HepG2 (cell line): ENCODE measurements around the gene CTF1. TPM values are rescaled to one million over a fixed set of nuclear protein-coding genes. Genes with fewer than 3 reads are reported as not detected.

Source experiments
- ATAC-seq: fragments of 200-7000 bp; cut with Tn5 transposase; 3 replicates; pipeline ENCODE4 v1.9.1; 2020; ENCODE audit warnings: mild to moderate bottlenecking, moderate library complexity
- BruUV-seq: library from RNA; stranded (reverse); fragments of 400-500 nt; replicated peaks from 2 replicates; lab custom pipeline; 2021; lab: Mats Ljungman, UMichigan
- CTCF ChIA-PET: fragments of 300-600 bp; formaldehyde crosslinking; extraction: SDS; loops from one replicate; lab custom pipeline; 2021; ENCODE audit warnings: low total read pairs, inconsistent platforms, low intra/inter-chr PET ratio; lab: Yijun Ruan, JAX
- POLR2A ChIA-PET: fragments of 350-600 bp; sonication (Branson Sonifier 250); formaldehyde crosslinking; loops from one replicate; lab custom pipeline; 2020; ENCODE audit warnings: antibody characterized with exemption, inconsistent platforms; lab: Yijun Ruan, JAX
- DNase-seq: peaks from one replicate; pipeline ENCODE4 v3.0.0-alpha.2; 2015; ENCODE audit warnings: low spot score
- FAIRE-seq: peaks from 3 replicates; lab custom pipeline; 2011; peaks lifted over from hg19 to GRCh38; lab: Jason Lieb, UNC
- H2AFZ ChIP-seq: one replicate; pipeline ENCODE4 v1.6.1; 2011; ENCODE audit warnings: low read length, inconsistent platforms
- H3K27ac ChIP-seq: fragments of 300-600 bp; 3 replicates; pipeline ENCODE4 v1.8.0; 2011; ENCODE audit warnings: mixed run types, mild to moderate bottlenecking, mixed read lengths, low read length, inconsistent platforms; ENCODE audit not compliant: insufficient read depth; ENCODE audit errors: extremely low read length
- H3K27me3 ChIP-seq, 2 experiments: fragments of 200-600 bp in 1 of 2; 2 replicates in 1 of 2; 3 replicates in 1 of 2; pipeline versions ENCODE4 v1.6.0 to v1.8.0; 2011; ENCODE audit warnings: low read length in 2 of 2, mild to moderate bottlenecking in 2 of 2, moderate library complexity in 2 of 2, inconsistent platforms in 1 of 2; ENCODE audit not compliant: insufficient read depth in 2 of 2, control insufficient read depth in 1 of 2
- H3K36me3 ChIP-seq, 2 experiments: fragments of 200-600 bp in 1 of 2; replicated peaks in 1 of 2; 2 replicates in 1 of 2; 3 replicates in 1 of 2; pipeline versions ENCODE4 v1.5.1 to v1.8.0; 2011; ENCODE audit warnings: low read length in 2 of 2, inconsistent platforms in 1 of 2; ENCODE audit not compliant: insufficient read depth in 2 of 2, control insufficient read depth in 1 of 2
- H3K4me1 ChIP-seq: 2 replicates; pipeline ENCODE4 v1.5.1; 2012; ENCODE audit warnings: low read length, inconsistent platforms; ENCODE audit not compliant: insufficient read depth
- H3K4me2 ChIP-seq: 2 replicates; pipeline ENCODE4 v1.6.0; 2011; ENCODE audit warnings: low read depth, low read length, inconsistent platforms
- H3K4me3 ChIP-seq, 3 experiments: fragments of 200-600 bp in 1 of 3; sonication (generic), shearing (Covaris generic) in 1 of 3; replicated peaks in 1 of 3; 2 replicates each; pipeline ENCODE4 v1.5.1; 2011 to 2016; ENCODE audit warnings: low read length in 3 of 3, inconsistent platforms in 2 of 3, low read depth in 2 of 3, mild to moderate bottlenecking in 2 of 3, control low read depth in 1 of 3, mixed read lengths in 1 of 3; ENCODE audit not compliant: insufficient read depth in 1 of 3
- H3K79me2 ChIP-seq: one replicate; pipeline ENCODE4 v1.6.1; 2011; ENCODE audit warnings: low read length, inconsistent platforms; ENCODE audit not compliant: insufficient read depth
- H3K9ac ChIP-seq: 2 replicates; pipeline ENCODE4 v1.6.0; 2011; ENCODE audit warnings: mild to moderate bottlenecking, low read depth, low read length, inconsistent platforms; ENCODE audit not compliant: insufficient read depth
- H3K9me3 ChIP-seq: 2 replicates; pipeline ENCODE4 v1.5.1; 2012; ENCODE audit warnings: mild to moderate bottlenecking, low read length
- H4K20me1 ChIP-seq: 2 replicates; pipeline ENCODE4 v1.6.0; 2011; ENCODE audit warnings: inconsistent platforms, mild to moderate bottlenecking, low read length, moderate library complexity; ENCODE audit not compliant: insufficient read depth
- ARNTL ChIP-seq: sonication (generic); formaldehyde crosslinking; IDR thresholded peaks from 2 replicates; pipeline ENCODE4 v1.4.0; 2020; ENCODE audit warnings: mild to moderate bottlenecking, missing genetic modification reagents
- GLMP ChIP-seq: sonication (generic); formaldehyde crosslinking; IDR thresholded peaks from 2 replicates; pipeline ENCODE4 v1.9.0; 2021; ENCODE audit warnings: missing genetic modification reagents, mild to moderate bottlenecking, borderline replicate concordance
- HMGA1 ChIP-seq: sonication (generic); formaldehyde crosslinking; conservative IDR thresholded peaks from 2 replicates; pipeline ENCODE4 v1.4.0; 2020; ENCODE audit warnings: missing genetic modification reagents
- HNRNPLL ChIP-seq: fragments of 200-400 bp; formaldehyde crosslinking; IDR thresholded peaks from 2 replicates; pipeline ENCODE4 v1.6.1; 2017; ENCODE audit warnings: mild to moderate bottlenecking, low read depth, low read length; ENCODE audit not compliant: poor library complexity, severe bottlenecking
- NFKB2 ChIP-seq: sonication (generic); formaldehyde crosslinking; IDR thresholded peaks from 2 replicates; pipeline ENCODE4 v1.4.0; 2020; ENCODE audit warnings: missing genetic modification reagents, borderline replicate concordance
- NFKBIZ ChIP-seq: IDR thresholded peaks from 2 replicates; pipeline ENCODE4 v1.6.1; 2018; ENCODE audit warnings: missing genetic modification reagents, missing compliant biosample characterization
- NFRKB ChIP-seq: fragments of 450-650 bp; IDR thresholded peaks from 2 replicates; pipeline ENCODE4 v1.6.1; 2017
- RERE ChIP-seq: IDR thresholded peaks from 2 replicates; pipeline ENCODE4 v1.6.1; 2016; ENCODE audit warnings: low read depth, missing genetic modification reagents, missing compliant biosample characterization
- RNF2 ChIP-seq: fragments of 450-650 bp; conservative IDR thresholded peaks from 2 replicates; pipeline ENCODE4 v1.6.1; 2016; ENCODE audit warnings: low read depth
- SMAD9 ChIP-seq: sonication (generic); formaldehyde crosslinking; IDR thresholded peaks from 2 replicates; pipeline ENCODE4 v1.5.1; 2020; ENCODE audit warnings: mild to moderate bottlenecking, missing genetic modification reagents
- ZNF362 ChIP-seq: sonication (generic); formaldehyde crosslinking; IDR thresholded peaks from 2 replicates; pipeline ENCODE4 v1.4.0; 2020; ENCODE audit warnings: missing genetic modification reagents, mild to moderate bottlenecking, borderline replicate concordance
- ZNF383 ChIP-seq: sonication (generic); formaldehyde crosslinking; IDR thresholded peaks from 2 replicates; pipeline ENCODE4 v1.4.0; 2020; ENCODE audit warnings: missing genetic modification reagents, mild to moderate bottlenecking, borderline replicate concordance
- ZNF574 ChIP-seq: sonication (generic); formaldehyde crosslinking; IDR thresholded peaks from 2 replicates; pipeline ENCODE4 v1.4.0; 2020; ENCODE audit warnings: missing genetic modification reagents
- ZNF580 ChIP-seq: IDR thresholded peaks from 2 replicates; pipeline ENCODE4 v1.6.1; 2016; ENCODE audit warnings: low read depth, borderline replicate concordance
- WGBS: methylation state at CpG from one replicate; pipeline ENCODE4 v1.1.6; 2017; ENCODE audit warnings: low lambda C conversion rate; 5-methylcytosine and 5-hydroxymethylcytosine counted together
- in situ Hi-C: cut with HindIII; loops from 2 replicates; pipeline ENCODE4 v1.10.0; 2017; ENCODE audit warnings: low pct_unique_long_range_greater_than_20kb; ENCODE audit not compliant: extremely low pct_ligation_motif_present
- intact Hi-C: fragments of 100-400 bp; cut with micrococcal nuclease; formaldehyde crosslinking; loops from one replicate; pipeline ENCODE4 v1.10.0; 2022; ENCODE audit not compliant: unreplicated experiment
- polyA plus RNA-seq, 8 experiments: library from polyadenylated mRNA; depleted of rRNA in 3 of 8; stranded (reverse) in 7 of 8; unstranded in 1 of 8; fragments of >200 nt; fragmentation: Illumina TruSeq in 4 of 8; extraction: Trizol in 4 of 8; gene quantifications; 2 replicates each; pipeline versions ENCODE4 v1.2.1 to v1.2.3, GENCODE V29; 2011 to 2016; ENCODE audit warnings: low read depth in 4 of 8, missing spikeins in 1 of 8, mixed read lengths in 1 of 8; ENCODE audit not compliant: insufficient read depth in 1 of 8
- total RNA-seq, 5 experiments: library from RNA; depleted of rRNA; stranded (reverse); fragments of >200 nt; fragmentation: Illumina TruSeq; extraction: Trizol; gene quantifications; 2 replicates each; pipeline ENCODE4 v1.2.3, GENCODE V29; 2016; ENCODE audit warnings: low read depth in 1 of 5

CTF1 gene
- total and polyA plus RNA-seq, 2 of the 13 experiments (the other 11 are each of a cell fraction or from before 2014, with no cell fraction given): 0.13 to 1.8 TPM

GRCh38 chr16:30850246-30850645, 46.2 kb upstream of the CTF1 start:
- intact Hi-C loops (no loop called here), in situ Hi-C loops (no loop called here)
- no TSS peak for BruUV-seq
- no peaks in the 10 kb centered on the region for H3K79me2 ChIP-seq
- FAIRE-seq (no peak), ATAC-seq (no peak), DNase-seq (no peak)
- CTCF ChIA-PET: no interaction called here
- H3K27ac ChIP-seq: no peak overlapping the region
- no peak overlapping the region for H3K4me2 ChIP-seq
- WGBS: 31% methylated on average over 1 of the region's 1 CpG
- H3K4me1 ChIP-seq: peaks cover 5% of the 10 kb centered on the region
- POLR2A ChIA-PET: no interaction called here
- H3K36me3 ChIP-seq: no peaks in the 10 kb centered on the region
- H3K4me3 ChIP-seq: no peak overlapping the region
- H3K27me3 ChIP-seq: no peaks in the 10 kb centered on the region
- H4K20me1 ChIP-seq: no peaks in the 10 kb centered on the region
- H2AFZ ChIP-seq: no peak overlapping the region
- no peak overlapping the region for H3K9ac ChIP-seq
- no peaks in the 10 kb centered on the region for H3K9me3 ChIP-seq
- TF ChIP-seq HNRNPLL (no peak), ZNF362 (CRISPR knock-in tag) (no peak), RERE (CRISPR knock-in tag) (no peak), ZNF383 (CRISPR knock-in tag) (no peak), NFKBIZ (CRISPR knock-in tag) (no peak), ZNF580 (CRISPR knock-in tag) (no peak), SMAD9 (no peak), HMGA1 (CRISPR knock-in tag) (no peak), NFRKB (no peak), ARNTL (CRISPR knock-in tag) (no peak), NFKB2 (CRISPR knock-in tag) (no peak), RNF2 (no peak), ZNF574 (CRISPR knock-in tag) (no peak), GLMP (no peak)
